ENCODE data around the gene SLC25A10. TPM values are rescaled to one million over a fixed set of nuclear protein-coding genes. Genes with fewer than 3 reads are reported as not detected.

Gene SLC25A10
- total RNA-seq, 1 donor from 2014 or later: 45.7 TPM

- H3K4me1 Mint-ChIP-seq (ENCODE audit: low read depth): no peaks in the 10 kb centered on the region
- no peaks in the 10 kb centered on the region for H3K9me3 Mint-ChIP-seq
- DNase-seq (ENCODE audit: low spot score): no peak
- H3K36me3 Mint-ChIP-seq (ENCODE audit: low read depth): peaks cover 32% of the 10 kb centered on the region
- no peak overlapping the region for H3K4me3 Mint-ChIP-seq
- intact Hi-C loops (cut with micrococcal nuclease): no loop called here
- H3K27ac Mint-ChIP-seq: no peak overlapping the region
- no peaks in the 10 kb centered on the region for H3K27me3 Mint-ChIP-seq (ENCODE audit: insufficient read depth)
Measured at GRCh38 chr17:81691196-81691595, 20.9 kb upstream of the SLC25A10 start.

GRCh38 chr17:81691608-81692007 is 20.5 kb upstream of the SLC25A10 start:
- Mint-ChIP-seq H3K27ac (no peak overlapping the region), H3K4me1 (ENCODE audit: low read depth) (no peaks in the 10 kb centered on the region), H3K9me3 (no peaks in the 10 kb centered on the region), H3K4me3 (no peak overlapping the region), H3K27me3 (ENCODE audit: insufficient read depth) (no peaks in the 10 kb centered on the region), H3K36me3 (ENCODE audit: low read depth) (peaks cover 30% of the 10 kb centered on the region)
- no peak for DNase-seq (ENCODE audit: low spot score)
- intact Hi-C loops (cut with micrococcal nuclease): no loop called here

DNA sequence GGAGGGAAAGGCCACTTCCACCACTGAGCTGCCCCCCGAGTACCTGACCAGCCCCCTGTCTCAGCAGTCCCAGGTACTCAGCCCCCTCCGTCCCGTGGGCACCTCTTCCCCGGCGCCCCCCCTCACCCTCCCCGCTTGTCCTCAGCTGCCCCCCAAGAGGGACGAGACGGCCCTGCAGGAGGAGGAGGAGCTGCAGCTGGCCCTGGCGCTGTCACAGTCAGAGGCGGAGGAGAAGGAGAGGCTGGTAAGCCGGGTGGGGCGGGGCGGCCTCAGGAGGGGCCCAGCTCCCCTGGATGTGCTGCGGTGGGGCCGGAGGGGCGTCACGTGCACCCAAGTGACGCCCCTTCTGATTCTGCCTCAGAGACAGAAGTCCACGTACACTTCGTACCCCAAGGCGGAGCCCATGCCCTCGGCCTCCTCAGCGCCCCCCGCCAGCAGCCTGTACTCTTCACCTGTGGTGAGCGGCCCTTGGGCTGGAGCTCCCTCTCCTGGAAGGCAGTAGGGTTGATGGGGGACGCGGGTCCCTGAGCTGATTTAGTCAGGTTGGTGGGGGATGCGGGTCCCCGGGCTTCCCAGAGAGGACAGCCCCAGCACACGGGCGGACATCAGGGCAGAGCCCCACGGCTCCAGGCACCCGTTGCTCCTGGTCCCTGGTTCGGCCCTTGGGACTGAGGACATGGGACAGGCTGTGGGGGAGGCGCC is 18.4 kb upstream of the SLC25A10 start:
- intact Hi-C loops (cut with micrococcal nuclease): no loop called here
- Mint-ChIP-seq H3K36me3 (ENCODE audit: low read depth) (peaks cover 32% of the 10 kb centered on the region), H3K9me3 (no peaks in the 10 kb centered on the region)

GRCh38 chr17:81694810-81695209 is 17.3 kb upstream of the SLC25A10 start:
- H3K9me3 Mint-ChIP-seq: no peaks in the 10 kb centered on the region
- peaks cover 27% of the 10 kb centered on the region for H3K36me3 Mint-ChIP-seq (ENCODE audit: low read depth)
- no peaks in the 10 kb centered on the region for H3K27me3 Mint-ChIP-seq (ENCODE audit: insufficient read depth)
- DNase-seq (ENCODE audit: low spot score): no peak
- no peak overlapping the region for H3K4me3 Mint-ChIP-seq
- no peak overlapping the region for H3K27ac Mint-ChIP-seq
- intact Hi-C loops (cut with micrococcal nuclease): no loop called here
- H3K4me1 Mint-ChIP-seq (ENCODE audit: low read depth): no peaks in the 10 kb centered on the region

More for the DNA sequence above, 18.4 kb upstream of the SLC25A10 start:
- H3K27ac Mint-ChIP-seq: no peak overlapping the region
- no peaks in the 10 kb centered on the region for H3K27me3 Mint-ChIP-seq (ENCODE audit: insufficient read depth)
- H3K4me1 Mint-ChIP-seq (ENCODE audit: low read depth): no peaks in the 10 kb centered on the region
- H3K4me3 Mint-ChIP-seq: no peak overlapping the region
- no peak for DNase-seq (ENCODE audit: low spot score)

GRCh38 chr17:81695211-81695610 is 16.9 kb upstream of the SLC25A10 start:
- no peak overlapping the region for H3K4me3 Mint-ChIP-seq
- H3K27ac Mint-ChIP-seq: no peak overlapping the region
- peaks cover 23% of the 10 kb centered on the region for H3K36me3 Mint-ChIP-seq (ENCODE audit: low read depth)
- DNase-seq (ENCODE audit: low spot score): no peak
- H3K27me3 Mint-ChIP-seq (ENCODE audit: insufficient read depth): no peaks in the 10 kb centered on the region
- no peaks in the 10 kb centered on the region for H3K9me3 Mint-ChIP-seq
- no peaks in the 10 kb centered on the region for H3K4me1 Mint-ChIP-seq (ENCODE audit: low read depth)
- intact Hi-C loops (cut with micrococcal nuclease): no loop called here

- Mint-ChIP-seq H3K36me3 (ENCODE audit: low read depth) (peaks cover 23% of the 10 kb centered on the region), H3K9me3 (no peaks in the 10 kb centered on the region), H3K27ac (no peak overlapping the region), H3K4me1 (ENCODE audit: low read depth) (no peaks in the 10 kb centered on the region), H3K4me3 (no peak overlapping the region), H3K27me3 (ENCODE audit: insufficient read depth) (no peaks in the 10 kb centered on the region)
- DNase-seq (ENCODE audit: low spot score): no peak
- intact Hi-C loops (cut with micrococcal nuclease): no loop called here
Measured at GRCh38 chr17:81695801-81696200, 16.3 kb upstream of the SLC25A10 start.

DNA sequence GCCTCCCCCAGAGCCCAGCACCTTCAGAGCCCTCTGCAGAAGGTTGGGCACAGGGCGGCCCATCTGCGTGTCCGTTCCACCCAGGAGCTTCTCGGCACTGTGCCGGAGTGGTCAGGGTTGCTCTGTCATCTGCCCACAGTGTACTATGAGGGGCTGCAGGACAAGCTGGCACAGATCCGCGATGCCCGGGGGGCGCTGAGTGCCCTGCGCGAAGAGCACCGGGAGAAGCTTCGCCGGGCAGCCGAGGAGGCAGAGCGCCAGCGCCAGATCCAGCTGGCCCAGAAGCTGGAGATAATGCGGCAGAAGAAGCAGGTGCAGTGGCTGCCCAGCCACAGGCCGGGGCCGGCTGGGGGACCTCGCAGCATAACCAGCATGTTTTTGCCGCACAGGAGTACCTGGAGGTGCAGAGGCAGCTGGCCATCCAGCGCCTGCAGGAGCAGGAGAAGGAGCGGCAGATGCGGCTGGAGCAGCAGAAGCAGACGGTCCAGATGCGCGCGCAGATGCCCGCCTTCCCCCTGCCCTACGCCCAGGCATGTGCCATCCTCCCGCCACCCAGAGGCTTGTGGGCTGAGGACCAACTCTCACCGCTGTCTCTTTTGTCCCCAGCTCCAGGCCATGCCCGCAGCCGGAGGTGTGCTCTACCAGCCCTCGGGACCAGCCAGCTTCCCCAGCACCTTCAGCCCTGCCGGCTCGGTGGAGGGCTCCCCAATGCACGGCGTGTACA is 15.7 kb upstream of the SLC25A10 start:
- Mint-ChIP-seq H3K4me1 (ENCODE audit: low read depth) (no peaks in the 10 kb centered on the region), H3K36me3 (ENCODE audit: low read depth) (peaks cover 27% of the 10 kb centered on the region), H3K4me3 (no peak overlapping the region), H3K27me3 (ENCODE audit: insufficient read depth) (no peaks in the 10 kb centered on the region), H3K27ac (no peak overlapping the region), H3K9me3 (no peaks in the 10 kb centered on the region)
- intact Hi-C loops (cut with micrococcal nuclease): no loop called here
- no peak for DNase-seq (ENCODE audit: low spot score)

DNA sequence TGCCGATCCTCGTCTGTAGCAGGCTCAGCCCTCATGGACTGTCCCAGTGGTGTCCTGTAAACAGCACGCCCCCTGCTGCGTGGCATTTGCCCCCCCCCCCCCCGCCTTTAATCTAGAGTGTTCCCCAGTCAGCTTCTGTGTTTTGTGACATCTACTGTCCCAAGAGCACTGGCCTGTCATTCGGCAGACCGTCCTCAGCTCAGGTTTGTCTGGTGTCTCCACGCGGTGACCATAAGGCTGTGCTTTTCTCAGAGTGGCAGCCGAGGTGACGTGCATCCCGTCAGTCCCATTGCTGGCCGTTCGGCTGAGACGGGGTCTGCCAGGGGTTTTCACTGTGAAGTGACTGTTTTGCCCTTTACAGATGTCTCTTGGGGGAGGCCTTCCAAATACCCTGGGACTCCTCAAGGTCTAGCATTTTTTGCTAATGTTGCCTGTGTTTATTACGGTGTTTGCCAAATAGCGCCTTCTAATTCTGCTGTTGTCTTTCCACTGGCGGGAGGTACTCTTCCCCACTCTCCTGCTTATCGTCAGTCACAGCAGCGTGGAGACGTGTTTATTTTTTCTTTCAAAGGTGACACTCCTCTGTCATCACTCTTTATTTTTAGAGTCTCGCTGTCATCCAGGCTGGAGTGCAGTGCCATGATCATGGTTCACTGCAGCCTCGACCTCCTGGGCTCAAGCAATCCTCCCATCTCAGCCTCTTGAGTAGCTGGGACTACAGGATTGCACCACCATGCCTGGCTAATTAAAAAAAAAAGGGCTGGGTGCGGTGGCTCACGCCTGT is 14.6 kb upstream of the SLC25A10 start:
- peak overlapping the region; percentile 29 for H3K27ac Mint-ChIP-seq
- no peak for DNase-seq (ENCODE audit: low spot score)
- H3K9me3 Mint-ChIP-seq: no peaks in the 10 kb centered on the region
- H3K27me3 Mint-ChIP-seq (ENCODE audit: insufficient read depth): no peaks in the 10 kb centered on the region
- intact Hi-C loops (cut with micrococcal nuclease): no loop called here
- peaks cover 5% of the 10 kb centered on the region for H3K4me1 Mint-ChIP-seq (ENCODE audit: low read depth)
- no peak overlapping the region for H3K4me3 Mint-ChIP-seq
- H3K36me3 Mint-ChIP-seq (ENCODE audit: low read depth): peaks cover 31% of the 10 kb centered on the region

DNA sequence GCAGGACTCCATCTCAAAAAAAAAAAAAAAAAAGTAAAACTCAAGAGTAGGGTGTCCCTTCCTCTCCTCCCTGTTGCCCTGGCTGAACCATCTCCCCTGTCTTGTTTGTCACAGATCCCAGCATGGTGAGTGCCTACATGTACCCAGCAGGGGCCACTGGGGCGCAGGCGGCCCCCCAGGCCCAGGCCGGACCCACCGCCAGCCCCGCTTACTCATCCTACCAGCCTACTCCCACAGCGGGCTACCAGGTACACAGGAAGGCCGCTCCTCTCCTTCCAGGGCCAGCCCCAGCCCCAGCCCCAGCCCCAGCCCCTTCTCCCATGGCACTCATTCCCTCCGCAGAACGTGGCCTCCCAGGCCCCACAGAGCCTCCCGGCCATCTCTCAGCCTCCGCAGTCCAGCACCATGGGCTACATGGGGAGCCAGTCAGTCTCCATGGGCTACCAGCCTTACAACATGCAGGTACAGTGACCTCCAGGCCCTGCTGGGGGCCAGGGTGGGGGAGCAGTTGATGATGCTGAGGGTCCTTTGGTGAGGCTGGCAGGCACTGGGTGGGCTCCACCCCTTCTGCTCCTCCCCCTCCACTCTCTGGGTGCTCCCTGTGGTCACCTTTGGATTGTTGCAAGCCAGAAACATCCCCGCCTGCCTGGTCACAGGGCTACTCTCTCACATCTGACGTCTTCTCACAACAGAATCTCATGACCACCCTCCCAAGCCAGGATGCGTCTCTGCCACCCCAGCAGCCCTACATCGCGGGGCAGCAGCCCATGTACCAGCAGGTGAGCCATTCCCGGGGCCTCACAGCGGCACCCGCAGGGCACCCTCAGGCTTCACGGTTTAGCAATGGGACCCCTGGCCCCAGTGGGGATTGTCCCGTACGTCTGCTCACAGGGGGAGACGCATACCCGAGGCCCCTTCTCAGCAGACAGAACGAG is 11.5 kb upstream of the SLC25A10 start:
- peaks cover 15% of the 10 kb centered on the region for H3K4me1 Mint-ChIP-seq (ENCODE audit: low read depth)
- H3K27me3 Mint-ChIP-seq (ENCODE audit: insufficient read depth): no peaks in the 10 kb centered on the region
- no peak for DNase-seq (ENCODE audit: low spot score)
- H3K27ac Mint-ChIP-seq: peak overlapping the region; percentile 70
- intact Hi-C loops (cut with micrococcal nuclease): no loop called here
- peak overlapping the region; percentile 60 for H3K4me3 Mint-ChIP-seq
- H3K9me3 Mint-ChIP-seq: no peaks in the 10 kb centered on the region
- peaks cover 42% of the 10 kb centered on the region for H3K36me3 Mint-ChIP-seq (ENCODE audit: low read depth)

DNA sequence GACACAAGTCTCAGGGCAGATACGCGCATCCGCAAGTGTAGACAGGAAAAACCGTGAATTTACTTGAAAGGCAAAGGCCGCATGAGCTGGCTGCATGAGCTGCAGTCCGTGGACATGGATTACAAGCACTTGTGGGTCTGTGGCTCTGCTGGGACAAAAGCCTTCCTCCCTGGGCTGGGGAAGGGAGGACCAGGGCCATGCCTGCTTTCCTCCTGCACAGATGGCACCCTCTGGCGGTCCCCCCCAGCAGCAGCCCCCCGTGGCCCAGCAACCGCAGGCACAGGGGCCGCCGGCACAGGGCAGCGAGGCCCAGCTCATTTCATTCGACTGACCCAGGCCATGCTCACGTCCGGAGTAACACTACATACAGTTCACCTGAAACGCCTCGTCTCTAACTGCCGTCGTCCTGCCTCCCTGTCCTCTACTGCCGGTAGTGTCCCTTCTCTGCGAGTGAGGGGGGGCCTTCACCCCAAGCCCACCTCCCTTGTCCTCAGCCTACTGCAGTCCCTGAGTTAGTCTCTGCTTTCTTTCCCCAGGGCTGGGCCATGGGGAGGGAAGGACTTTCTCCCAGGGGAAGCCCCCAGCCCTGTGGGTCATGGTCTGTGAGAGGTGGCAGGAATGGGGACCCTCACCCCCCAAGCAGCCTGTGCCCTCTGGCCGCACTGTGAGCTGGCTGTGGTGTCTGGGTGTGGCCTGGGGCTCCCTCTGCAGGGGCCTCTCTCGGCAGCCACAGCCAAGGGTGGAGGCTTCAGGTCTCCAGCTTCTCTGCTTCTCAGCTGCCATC is 10.6 kb upstream of the SLC25A10 start:
- Mint-ChIP-seq H3K27me3 (ENCODE audit: insufficient read depth) (no peaks in the 10 kb centered on the region), H3K9me3 (no peaks in the 10 kb centered on the region), H3K27ac (peak overlapping the region; percentile 55), H3K4me3 (peak overlapping the region; percentile 98), H3K4me1 (ENCODE audit: low read depth) (peaks cover 18% of the 10 kb centered on the region), H3K36me3 (ENCODE audit: low read depth) (peaks cover 50% of the 10 kb centered on the region)
- intact Hi-C loops (cut with micrococcal nuclease): loop anchor here (2.0 kb wide), 2 partner anchors 65 to 149 kb away; partner anchors contain the start of genes FAAP100, NPLOC4 and TSPAN10
- no peak for DNase-seq (ENCODE audit: low spot score)

DNA sequence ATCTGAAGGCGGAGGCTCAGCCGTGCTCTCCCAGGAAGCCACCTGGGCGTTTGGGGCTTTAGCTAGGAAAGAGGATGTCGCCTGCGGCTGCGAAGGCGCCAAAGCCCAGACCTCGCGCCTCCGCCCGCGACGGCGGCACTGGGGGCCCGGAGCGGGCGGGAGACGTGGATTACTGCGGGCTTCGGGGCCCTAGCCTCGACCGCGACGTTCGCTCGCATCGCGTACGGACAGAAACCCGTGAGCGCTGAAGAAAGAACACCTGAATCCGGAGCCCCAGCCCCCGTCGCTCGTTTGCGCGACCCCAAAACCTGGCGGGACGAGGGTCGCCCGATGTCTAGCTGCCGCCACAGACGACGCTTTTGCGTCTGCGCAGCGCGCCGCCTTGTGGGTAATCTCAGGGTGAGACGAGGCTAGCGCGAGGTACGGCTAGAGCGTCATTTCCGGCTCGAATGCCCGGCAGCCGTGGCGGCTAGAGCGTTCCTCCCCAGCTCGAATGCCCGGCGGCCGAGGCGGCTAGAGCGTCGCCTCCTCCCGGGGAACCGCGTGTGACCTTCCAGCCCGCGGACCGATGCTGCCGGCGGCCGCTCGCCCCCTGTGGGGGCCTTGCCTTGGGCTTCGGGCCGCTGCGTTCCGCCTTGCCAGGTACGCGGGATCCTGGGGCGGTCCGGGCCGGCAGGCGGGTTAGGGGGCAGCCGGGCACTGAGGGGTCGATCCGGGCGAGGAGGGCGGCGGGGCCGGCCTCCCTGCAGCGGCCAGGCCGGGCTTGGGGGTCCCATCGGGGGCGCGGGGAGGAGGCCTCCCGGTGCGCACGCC is 8.9 kb upstream of the SLC25A10 start, which contains the start of gene MRPL12:
Gene MRPL12, plus strand, starts transcription at position 434 of the 813 bp plus-strand sequence. Its CDS starts 135 bp downstream, at position 569.
- H3K4me3 Mint-ChIP-seq: peak within 1 kb of the TSS; percentile 98
- peaks cover 18% of the 10 kb centered on the region for H3K4me1 Mint-ChIP-seq (ENCODE audit: low read depth)
- DNase-seq (ENCODE audit: low spot score): peak; percentile 87
- H3K9me3 Mint-ChIP-seq: no peaks in the 10 kb centered on the region
- intact Hi-C loops (cut with micrococcal nuclease): loop anchor here (1.0 to 2.0 kb wide), 6 partner anchors 9 to 157 kb away; partner anchors contain the start of genes ARL16, CCDC137, FAAP100 and NPLOC4
- H3K27me3 Mint-ChIP-seq (ENCODE audit: insufficient read depth): no peaks in the 10 kb centered on the region
- H3K36me3 Mint-ChIP-seq (ENCODE audit: low read depth): peaks cover 51% of the 10 kb centered on the region
- H3K27ac Mint-ChIP-seq: peak within 1 kb of the TSS; percentile 97
